SH-SY5Y (cell line): ENCODE measurements around the gene PRKG1.

ENCODE experiments used
- GATA2 ChIP-seq: IDR thresholded peaks from 2 replicates; pipeline ENCODE4 v1.6.1; 2011; ENCODE audit warnings: mild to moderate bottlenecking, low read depth, low read length
- GATA3 ChIP-seq: IDR thresholded peaks from 2 replicates; pipeline ENCODE4 v1.6.1; 2011; ENCODE audit warnings: low read depth, mild to moderate bottlenecking, low read length, moderate library complexity

PRKG1 gene

GRCh38 chr10:51640120-51640819 is 566.0 kb downstream of the PRKG1 start:
- no peak for TF ChIP-seq GATA2
- TF ChIP-seq GATA3: no peak

GRCh38 chr10:51642581-51642980 is 568.3 kb downstream of the PRKG1 start:
- TF ChIP-seq GATA3: no peak
- no peak for TF ChIP-seq GATA2

- no peak for TF ChIP-seq GATA2
- TF ChIP-seq GATA3: no peak
Observed at GRCh38 chr10:51643734-51644133, 569.4 kb downstream of the PRKG1 start.

GRCh38 chr10:51649064-51649463 is 574.8 kb downstream of the PRKG1 start:
- TF ChIP-seq GATA3 (no peak), GATA2 (no peak)

- no peak for TF ChIP-seq GATA3
- TF ChIP-seq GATA2: no peak
Observed at GRCh38 chr10:51651063-51651462, 576.8 kb downstream of the PRKG1 start.

- TF ChIP-seq GATA2 (no peak), GATA3 (no peak)
Observed at GRCh38 chr10:51653025-51653424, 578.7 kb downstream of the PRKG1 start.

GRCh38 chr10:51654918-51655317 is 580.6 kb downstream of the PRKG1 start:
- TF ChIP-seq GATA2 (no peak), GATA3 (no peak)

GRCh38 chr10:51656503-51656902 is 582.2 kb downstream of the PRKG1 start:
- no peak for TF ChIP-seq GATA2

GRCh38 chr10:51658000-51658399 is 583.7 kb downstream of the PRKG1 start:
- TF ChIP-seq GATA3: no peak
- TF ChIP-seq GATA2: no peak

GRCh38 chr10:51659344-51659743 is 585.1 kb downstream of the PRKG1 start:
- TF ChIP-seq GATA2: no peak
- no peak for TF ChIP-seq GATA3

- TF ChIP-seq GATA2 (no peak), GATA3 (no peak)
Observed at GRCh38 chr10:51663086-51663485, 588.8 kb downstream of the PRKG1 start.

- TF ChIP-seq GATA3 (no peak), GATA2 (no peak)
Observed at GRCh38 chr10:51666456-51666855, 592.2 kb downstream of the PRKG1 start.

- TF ChIP-seq GATA2: no peak
- TF ChIP-seq GATA3: no peak
Observed at GRCh38 chr10:51667678-51668335, 593.5 kb downstream of the PRKG1 start.

- TF ChIP-seq GATA2: no peak
- no peak for TF ChIP-seq GATA3
Observed at GRCh38 chr10:51668336-51668689, 594.0 kb downstream of the PRKG1 start.

GRCh38 chr10:51669041-51669440 is 594.8 kb downstream of the PRKG1 start:
- no peak for TF ChIP-seq GATA2
- no peak for TF ChIP-seq GATA3

- no peak for TF ChIP-seq GATA3
- TF ChIP-seq GATA2: no peak
Observed at GRCh38 chr10:51672039-51672535, 597.8 kb downstream of the PRKG1 start.

GRCh38 chr10:51675088-51675487 is 600.8 kb downstream of the PRKG1 start:
- TF ChIP-seq GATA2: no peak
- TF ChIP-seq GATA3: no peak

GRCh38 chr10:51679841-51680240 is 605.6 kb downstream of the PRKG1 start:
- TF ChIP-seq GATA2 (no peak), GATA3 (no peak)
